ENCODE data around the gene ARHGAP24.

- TF ChIP-seq CTCF (IDR thresholded peaks at IDR 0.05) = no peak
- TF ChIP-seq POLR2A (IDR thresholded peaks at IDR 0.05) = no peak
These were observed 409.3 kb downstream of the ARHGAP24 start for GRCh38 chr4:85884251-85884650.
